Measurements from ENCODE around the gene PTDSS2.
A peak's percentile ranks its signal among the peaks of the same experiment; 100 is the strongest.

The PTDSS2 gene

DNA sequence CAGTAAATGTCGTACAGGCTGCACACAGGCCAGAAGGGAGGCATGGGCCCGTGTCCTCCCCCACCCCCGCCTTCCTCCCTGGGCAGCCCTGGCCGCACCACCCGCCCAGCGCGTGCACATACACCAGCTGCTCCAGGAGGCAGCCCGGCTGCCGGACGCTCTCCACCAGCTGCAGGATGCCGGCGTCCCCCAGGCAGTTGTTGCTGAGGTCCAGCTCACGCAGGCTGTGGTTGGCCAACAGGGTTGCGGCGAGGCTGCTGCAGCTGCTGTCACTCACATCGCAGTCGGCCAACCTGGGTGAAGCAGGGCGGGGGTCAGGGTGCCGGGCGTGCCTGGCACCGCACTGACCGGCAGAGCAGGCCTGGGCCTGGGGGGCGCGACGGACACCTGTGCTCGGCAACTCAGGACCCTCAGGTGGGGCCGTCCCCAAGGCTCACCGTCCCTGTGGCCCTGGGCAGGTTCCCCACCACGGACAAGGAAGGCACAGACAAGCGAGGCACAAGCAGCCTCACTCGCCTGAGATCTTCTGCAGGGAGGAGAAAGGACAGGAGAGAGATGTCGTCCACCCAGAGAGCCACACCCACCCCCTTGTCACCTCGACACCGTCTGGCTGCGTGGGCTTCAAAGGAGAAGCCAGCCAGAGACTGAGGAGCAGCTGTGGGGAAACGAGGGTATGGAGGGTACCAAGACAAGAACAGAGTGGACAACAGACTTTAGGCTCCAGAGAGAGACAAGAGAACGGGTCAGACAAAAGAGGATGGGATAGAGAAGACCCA, 44.9 kb downstream of the PTDSS2 start:
- no peak for DNase-seq

DNA sequence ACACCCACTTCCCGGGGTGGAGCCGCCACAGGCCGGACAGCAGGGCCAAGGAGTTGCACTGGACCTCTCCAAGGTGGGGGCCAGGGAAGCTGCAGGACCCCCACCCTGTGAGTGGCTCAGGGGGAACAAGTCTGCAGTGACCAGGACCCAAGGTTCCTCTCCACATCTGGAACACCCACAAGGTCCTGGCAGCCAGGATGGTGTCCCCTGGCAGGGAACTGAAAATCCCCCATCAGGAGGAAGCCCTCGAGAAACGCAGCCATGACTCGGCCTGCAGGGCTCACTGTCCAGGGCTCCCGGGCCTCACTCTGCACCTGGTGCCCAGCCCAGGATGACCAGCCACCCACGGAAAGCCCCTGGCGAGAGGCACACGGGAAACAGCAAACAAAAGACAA, 45.5 kb downstream of the PTDSS2 start:
- DNase-seq: no peak

DNA sequence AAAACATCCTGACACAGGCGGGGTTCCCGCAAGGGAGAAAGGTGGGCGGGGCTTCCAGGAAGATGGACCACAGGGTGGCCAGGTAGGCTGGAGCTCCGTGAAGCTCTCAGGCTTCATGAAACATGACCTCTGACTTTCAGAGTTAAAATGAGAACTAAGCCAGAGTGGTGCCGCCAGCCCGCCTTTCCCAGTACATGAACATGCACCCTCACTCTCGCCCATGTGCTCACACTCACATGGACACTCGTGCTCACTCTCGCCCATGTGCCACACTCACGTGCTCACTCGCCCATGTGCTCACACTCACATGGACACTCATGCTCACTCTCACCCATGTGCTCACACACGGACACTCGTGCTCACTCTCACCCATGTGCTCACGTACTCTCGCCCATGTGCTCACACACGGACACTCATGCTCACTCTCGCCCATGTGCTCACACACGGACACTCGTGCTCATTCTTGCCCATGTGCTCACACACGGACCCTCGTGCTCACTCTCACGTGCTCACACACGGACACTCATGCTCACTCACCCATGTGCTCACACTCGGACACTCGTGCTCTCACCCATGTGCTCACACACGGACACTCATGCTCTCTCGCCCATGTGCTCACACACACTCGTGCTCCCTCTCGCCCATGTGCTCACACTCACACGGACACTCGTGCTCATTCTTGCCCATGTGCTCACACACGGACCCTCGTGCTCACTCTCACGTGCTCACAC, 46.9 kb downstream of the PTDSS2 start:
- no peak for DNase-seq

DNA sequence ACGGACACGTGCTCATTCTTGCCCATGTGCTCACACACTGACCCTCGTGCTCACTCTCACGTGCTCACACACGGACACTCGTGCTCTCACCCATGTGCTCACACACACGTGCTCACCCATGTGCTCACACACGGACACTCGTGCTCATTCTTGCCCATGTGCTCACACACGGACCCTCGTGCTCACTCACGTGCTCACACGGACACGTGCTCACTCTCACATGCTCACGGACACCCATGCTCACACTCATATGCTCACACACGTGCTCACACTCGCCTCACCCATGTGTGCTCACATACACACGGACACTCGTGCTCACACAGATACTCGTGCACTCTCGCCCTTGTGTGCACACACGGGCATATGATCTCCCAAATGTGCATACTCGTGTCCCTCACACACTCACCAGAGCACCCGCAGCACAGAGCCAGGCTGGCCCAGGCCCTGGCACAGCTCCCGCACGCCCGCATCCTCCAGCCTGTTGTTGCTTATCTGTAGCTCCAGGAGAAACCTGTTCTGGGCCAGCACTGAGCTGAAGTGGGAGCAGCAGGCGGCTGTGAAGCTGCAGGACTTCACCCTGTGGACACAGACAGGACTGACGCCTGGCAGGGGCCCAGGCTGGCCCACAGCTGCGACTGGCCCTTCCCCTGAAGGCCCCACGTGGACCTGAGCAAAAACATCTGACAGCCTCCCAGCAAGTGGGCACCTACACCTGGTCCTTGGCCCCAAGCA, 47.7 kb downstream of the PTDSS2 start:
- no peak for DNase-seq

DNA sequence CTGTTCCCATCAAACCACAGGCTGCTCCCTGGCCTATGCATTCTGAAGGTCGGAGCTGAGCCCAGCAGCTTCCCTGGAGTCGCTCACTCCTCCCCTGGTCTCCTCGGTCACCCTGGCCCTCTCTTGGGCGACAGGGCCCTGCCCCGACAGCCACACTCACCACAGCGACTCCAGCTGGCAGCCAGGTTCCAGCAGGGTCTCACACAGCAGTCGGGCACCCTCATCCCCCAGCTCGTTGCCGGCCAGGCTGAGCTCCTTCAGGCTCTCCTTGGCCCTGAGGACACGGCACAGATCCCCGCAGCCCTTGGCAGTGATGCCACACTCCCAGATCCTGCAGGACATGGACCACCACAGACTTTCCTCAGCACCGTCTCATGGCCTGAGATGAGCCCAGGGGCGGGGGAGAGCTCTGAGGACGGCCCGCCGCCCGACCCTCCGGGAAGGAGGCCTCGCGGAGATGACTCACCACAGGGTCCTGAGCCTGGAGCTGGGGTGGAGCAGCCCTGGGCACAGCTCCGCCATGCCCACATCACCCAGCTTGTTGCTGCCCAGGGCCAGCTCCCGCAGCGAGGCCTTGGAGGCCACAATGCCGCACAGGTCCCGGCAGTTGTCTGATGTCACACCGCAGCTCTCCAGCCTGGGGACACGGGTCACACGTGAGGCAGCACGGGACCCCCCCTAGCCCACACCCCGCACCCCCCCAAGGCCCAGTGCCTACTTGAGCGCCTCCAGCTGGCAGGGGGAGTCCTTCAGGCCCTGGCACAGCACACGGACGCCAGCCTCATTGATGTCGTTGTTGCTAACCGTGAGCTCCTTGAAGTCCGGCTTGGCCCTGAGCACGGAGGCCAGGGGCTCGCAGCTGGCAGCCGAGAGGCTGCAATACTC, 48.5 kb downstream of the PTDSS2 start:
- DNase-seq: no peak

DNA sequence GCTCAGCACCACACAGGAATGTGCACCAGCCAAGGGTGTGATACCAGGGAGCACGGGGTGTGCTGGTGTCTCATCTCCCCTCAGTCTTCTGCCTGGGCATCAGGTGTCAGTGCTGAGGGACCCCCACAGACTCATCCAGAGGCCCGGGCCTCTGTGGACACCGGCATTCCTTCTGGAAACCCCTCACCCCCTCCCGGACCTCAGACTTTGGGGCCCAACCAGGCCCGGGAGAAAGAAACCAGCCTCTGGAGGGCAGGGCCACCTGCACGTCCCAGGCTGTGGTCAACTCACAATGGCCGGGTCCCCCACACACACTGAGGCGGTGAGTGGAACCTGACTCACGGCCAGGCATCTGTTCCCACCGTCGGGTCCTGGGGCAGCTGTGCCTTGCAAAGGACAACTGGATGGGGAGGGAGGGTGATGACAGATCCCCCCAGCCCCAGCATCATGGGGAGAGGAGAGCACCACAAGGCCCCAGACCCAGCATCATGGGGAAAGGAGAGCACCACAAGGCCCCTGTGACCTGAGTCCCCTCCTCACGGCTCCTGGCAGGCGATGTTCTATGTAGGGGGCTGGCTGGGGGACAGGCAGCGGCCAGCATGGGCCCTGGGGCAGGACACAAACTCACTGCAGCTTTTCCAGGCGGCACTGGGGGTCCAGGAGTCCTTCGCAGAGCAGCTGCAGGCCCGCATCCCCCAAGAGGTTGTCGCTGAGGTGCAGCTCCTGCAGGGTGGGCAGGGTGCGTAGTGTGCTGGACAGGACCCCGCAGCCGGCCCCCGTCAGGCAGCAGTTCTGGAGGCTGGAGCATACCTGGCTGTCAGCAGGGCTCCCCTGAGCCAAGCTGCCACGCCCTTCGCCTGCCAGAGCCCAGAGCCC, 49.4 kb downstream of the PTDSS2 start:
- no peak for DNase-seq

DNA sequence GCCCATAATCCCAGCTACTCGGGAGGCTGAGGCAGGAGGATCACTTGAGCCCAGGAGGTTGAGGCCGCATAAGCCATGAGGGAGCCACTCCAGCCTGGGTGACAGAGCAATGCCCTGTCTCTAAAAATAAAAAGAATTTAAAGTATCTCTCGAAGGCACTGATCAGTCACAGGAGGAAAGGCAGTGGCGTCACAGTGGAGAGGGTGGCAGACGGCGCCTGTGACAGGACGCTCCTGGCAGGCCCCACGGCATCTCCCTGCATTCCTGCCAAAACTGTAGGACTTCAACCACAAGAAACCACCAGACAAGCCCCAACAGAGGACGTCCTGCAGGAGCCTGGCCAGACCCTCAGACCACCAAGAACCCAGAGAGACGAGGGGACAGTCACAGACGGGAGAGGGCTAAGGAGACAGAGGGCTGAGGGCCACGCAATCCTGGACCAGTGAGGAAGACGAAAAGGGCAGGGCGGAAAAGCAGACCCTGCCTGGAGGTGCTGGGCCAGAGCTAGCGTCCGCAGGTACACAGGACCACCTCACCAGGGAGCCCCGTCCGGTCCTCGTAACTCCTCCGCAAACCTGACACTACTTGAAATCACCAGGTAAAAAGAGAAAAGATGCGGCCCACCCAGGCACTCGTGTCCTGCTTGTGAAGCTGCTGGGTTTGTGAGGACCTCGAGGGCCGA, 51.1 kb downstream of the PTDSS2 start:
- DNase-seq: no peak

DNA sequence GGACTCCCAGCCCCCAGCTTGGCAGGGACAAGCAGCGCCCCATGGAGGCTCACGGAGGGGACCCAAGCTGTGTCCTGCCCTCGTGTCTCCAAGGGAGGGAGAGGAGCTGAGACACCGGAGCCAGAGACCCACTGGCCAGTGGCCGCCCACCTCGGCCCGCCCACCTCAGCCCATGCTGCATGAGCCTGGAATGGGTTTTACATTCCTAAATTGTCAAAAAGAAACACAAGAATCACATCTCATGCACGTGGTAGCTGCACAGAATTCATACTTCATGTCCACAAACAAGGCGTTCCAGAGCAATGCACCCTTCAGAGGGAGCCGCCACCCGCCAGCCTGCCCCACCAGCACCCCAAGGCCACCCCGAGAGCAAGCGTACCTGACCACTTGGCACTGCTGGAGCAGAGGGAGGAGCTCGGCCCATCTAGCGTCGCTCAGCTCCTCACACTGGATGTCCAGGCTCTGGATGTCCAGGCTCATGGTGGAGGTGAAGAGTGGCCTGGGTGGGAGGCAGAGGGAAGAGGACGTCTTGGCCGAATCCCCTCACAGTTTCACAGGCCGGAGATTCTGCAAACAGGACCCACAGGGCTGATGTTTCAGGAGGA, 51.7 kb downstream of the PTDSS2 start:
- DNase-seq: no peak

DNA sequence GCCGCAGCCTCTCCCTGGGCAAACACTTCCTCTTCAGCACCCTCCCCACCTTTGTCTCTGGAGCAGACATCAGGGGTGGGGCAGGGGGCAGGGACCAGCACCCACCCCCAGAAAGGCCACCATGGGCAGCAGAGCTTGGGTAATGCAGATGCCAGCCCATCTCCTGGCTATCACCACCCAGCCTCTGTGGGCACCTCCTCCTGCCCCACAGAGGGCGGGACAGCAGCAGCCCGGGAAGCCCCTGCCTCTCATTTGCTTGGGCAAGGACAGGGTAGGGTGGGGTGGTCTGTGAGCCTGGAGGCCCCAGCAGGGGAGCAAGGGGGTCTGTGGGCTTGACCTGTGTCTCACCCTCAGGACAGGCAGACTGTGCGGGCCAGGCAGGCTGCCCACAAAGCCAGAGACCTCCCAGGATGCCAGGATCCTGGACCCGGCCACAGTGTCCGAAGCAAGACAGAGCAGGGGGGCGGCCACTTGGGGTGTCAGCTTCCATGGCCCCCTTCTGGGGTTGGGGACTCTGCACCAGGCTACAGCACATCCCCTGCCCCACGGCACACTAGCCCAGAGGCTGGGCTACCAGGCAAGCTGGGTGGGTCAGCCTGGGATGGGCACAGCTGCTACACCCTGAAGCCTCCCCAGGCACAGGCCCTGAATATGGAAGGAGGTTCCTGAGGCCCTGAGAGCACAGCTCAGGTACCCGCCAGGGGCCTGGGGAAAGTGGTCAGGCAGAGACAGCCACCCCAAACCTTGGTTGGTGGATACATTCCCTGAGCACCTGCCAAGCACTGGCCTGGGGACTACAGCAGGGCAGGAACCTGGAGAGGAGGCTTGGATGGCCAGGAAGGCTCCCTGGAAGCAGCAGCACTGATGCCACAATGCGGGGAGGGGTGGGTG, 52.5 kb downstream of the PTDSS2 start:
- no peak for DNase-seq

DNA sequence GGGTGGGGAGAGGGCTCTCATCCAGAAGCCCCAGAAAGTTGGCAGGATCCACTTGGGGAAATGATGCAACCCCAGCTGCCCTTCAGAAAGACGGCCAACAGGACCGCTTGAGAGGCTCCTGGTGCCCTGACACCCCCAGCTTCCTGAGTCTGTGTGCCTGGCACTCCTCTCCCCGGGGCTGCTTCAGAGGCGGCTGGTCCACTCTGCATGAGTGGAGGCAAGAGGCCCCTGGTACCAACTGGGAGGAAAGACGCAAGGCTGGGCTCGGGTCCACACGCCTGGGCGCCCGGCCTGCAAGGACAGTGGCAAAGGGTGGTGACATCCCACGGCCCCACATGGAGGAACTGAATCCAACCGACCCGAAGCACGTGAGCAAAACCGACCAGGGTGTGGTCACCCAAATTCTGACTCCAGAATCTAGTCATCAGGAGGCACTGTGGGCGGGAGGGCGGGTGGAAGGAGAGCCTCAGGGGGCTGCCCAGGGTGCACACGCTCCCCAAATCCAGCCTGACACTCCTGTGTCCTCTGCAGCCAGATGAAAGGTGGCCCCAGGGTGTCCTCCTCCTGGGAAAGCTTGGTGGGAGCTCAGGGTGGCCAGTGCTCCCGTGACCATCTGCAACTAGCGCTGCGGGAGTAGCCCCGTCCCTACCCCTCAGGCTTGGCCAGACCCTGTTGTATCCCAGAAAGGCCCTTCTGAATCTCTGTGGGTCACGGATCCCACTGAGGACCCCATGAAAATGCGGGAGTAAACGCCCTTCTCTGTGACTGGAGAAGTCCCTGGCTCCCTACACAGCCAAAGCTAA, 53.3 kb downstream of the PTDSS2 start:
- DNase-seq: no peak

DNA sequence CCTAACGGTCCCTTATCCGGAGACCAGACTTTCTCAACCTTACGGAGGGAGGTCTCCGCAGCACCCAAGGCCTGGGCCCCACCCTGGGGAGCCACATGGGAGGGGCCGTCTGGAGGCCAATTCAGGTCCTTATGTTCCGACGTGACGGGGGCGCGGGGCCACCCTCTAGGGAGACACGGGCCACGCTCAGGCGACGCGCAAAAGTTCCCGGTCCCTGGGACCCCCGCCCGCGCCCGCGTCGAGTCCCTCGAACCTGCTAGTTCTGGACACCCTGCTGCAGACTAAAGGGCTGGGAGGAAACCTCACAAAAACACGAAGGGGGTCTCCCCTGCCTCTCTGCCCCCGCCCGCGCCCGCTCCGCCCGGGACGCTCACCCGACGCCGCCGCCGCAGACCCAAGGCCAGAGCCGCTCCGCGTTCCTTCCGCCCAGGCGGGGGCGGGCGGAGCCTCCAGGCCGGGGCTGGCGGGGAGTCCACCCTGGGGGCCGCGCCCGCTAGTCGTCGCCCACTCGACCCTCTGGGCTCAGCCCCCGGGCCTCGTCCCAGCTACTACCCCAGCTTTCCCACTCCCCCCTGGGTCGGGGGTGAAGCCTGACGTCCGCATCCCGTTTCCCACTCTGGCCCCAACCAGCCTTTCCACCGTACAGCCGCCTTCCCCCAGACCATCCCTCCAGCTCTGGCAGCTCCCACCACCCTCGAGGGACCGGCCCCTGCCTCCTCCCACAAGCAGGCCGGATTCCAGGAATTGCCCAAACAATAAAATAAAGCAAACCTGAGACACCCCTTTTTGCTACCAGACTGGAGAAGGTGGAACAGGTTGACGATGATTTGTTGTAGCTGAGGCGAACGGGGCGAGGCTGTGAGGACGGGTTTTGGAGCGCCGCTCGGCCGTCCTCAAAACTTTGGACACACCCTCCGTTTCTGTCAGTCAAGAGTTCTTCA, 54.2 kb downstream of the PTDSS2 start:
- no peak for DNase-seq

DNA sequence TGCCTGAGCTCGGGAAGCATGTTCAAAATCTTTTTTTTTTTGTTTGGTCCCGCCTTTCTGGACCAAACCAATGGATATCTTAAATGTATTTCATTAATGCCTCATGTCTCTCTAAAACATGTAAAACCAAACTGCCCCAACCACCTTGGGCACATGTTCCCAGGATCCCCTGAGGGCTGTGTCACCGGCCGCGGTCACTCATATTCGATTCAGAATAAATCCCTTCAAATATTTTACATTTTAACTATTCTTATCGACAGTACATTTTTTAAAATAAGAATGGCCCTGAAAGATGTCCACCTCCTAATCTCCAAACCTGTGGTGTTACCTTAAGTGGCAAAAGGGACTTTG, 54.9 kb downstream of the PTDSS2 start:
- DNase-seq: no peak

DNA sequence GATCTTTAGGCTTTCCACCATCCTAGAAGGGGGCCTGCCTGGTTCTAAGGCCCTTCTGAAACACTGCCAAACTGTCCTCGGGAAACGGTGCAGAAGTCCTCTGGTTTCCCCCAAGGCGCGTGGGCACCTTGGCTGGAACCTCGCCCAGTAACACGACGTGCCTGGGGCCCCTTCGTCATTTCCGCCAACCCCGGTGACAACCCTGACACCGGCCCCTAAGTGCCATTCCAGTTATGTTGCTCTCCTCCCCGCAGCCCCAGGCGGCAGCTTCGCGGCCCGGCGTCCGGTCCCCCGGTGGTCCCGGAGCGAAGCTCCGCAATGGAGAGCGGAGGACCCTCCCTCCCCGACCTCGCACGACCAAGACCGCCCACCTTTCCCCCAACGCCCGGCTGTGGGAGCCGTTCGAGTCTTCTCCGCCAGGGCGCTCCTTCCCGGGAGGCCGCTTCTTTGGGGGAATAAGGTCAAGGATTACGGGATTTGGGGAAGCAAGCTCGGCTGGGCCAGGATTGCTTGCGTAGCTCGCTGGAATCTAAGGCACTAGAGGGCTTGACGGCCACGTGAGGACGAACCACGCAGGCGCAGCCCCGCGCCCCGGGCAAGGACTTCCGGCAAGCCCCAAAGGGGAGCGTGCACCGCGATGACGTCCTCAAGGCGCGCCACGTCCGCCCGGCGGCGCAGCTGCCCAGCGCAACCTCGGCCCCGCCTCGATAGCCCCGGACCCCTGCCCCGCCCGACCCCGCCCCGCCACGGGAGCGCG, 56.3 kb downstream of the PTDSS2 start:
- DNase-seq: peak; percentile 97

DNA sequence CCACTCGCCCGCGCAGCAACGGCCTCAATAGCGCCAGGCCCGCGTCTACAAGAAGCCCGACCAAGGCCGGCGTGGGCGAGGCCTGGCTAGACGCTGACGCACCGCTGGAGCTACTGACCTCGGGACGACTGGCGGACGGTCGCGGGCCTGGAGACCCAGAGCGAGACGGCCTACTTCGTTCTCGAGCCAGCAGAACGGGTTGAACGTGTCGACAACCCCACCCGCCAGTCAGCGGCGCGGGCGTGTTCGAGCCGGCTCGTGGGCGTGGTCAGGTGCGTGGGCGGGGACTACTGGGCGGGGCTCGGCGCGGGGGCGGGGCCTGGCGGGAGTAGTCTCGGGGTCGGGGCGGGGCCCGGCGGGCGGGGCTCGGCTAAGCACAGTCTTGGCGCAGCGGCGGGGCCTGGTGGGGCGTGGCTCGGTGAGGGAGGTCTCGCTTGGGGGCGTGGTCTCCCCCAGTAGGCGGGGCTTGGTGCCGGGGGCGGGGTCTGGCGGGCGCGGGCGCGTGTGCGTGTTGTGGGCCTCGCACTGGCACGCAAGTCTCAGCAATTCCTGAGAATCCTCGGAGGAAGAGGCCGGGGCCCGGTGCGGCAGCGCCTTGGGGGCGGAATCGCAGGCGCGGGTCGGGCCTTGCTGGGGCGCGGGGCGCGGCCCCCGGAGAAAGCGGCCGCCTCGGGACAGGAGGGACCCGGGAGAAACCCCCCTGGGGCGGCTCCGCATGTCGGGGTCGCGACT, 57.1 kb downstream of the PTDSS2 start, which contains the start of gene RNH1:
RNH1 (minus strand) TSS at position 248 of the 732 bp plus-strand sequence. CDS start 5,080 bp downstream, outside the sequence.
- peak; percentile 100 for DNase-seq

DNA sequence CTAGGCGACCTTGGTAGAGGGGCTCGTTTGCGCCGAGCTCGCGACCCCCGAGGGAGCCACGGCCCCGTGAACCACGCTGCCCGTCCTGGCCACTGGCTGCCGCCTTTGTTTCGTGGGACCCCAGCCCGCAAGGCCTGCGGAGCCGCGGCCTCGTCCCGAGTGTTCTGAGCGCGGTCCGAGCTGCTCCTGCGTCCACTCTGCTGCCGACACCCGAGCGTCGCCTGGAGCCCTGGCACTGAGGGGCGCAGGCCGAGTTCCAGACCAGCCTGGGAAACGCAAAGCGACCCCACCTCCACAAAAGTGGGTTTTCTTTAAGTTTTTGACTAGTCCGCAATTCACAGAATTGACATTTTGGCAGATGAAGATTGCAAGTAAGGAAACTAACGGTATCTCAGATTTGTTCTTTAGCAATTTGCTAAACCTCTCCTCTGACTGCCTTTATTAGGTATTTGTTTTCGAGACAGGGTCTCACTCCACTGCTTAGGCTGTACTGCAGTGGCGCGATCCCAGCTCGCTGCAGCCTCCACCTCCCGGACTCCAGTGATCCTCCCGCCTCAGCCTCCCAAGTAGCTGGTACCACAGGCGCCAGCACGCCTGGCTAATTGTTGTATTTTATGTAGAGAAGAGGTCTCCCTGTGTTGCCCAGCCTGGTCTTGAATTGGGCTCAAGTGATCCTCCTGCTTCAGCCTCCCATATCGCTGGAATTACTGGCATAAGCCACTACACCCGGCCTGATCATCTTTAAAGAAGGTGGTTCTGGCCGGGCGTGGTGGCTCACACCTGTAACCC, 57.8 kb downstream of the PTDSS2 start:
- no peak for DNase-seq
